H1 (cell line): ENCODE measurements around the gene IZUMO4. TPM values are rescaled to one million over a fixed set of nuclear protein-coding genes. Genes with fewer than 3 reads are reported as not detected.
A peak's percentile ranks its signal among the peaks of the same experiment; 100 is the strongest.

Experiments
- CTCF ChIP-seq, 3 experiments: IDR thresholded peaks; 1 replicate in 2 of 3; 2 replicates in 1 of 3; pipeline versions ENCODE4 v1.5.1 to v1.6.1; 2011; ENCODE audit warnings: low read length in 3 of 3, mild to moderate bottlenecking in 3 of 3, inconsistent platforms in 2 of 3, low read depth in 1 of 3, moderate library complexity in 1 of 3; ENCODE audit not compliant: insufficient read depth in 1 of 3; ENCODE audit errors: control extremely low read depth in 1 of 3
- GABPA ChIP-seq: IDR thresholded peaks from 2 replicates; pipeline ENCODE4 v1.6.1; 2011; ENCODE audit warnings: mild to moderate bottlenecking, low read length, moderate library complexity, borderline replicate concordance; ENCODE audit not compliant: insufficient read depth
- HDAC2 ChIP-seq, 2 experiments: fragments of 300-600 bp in 1 of 2; sonication (generic) in 1 of 2; IDR thresholded peaks; 2 replicates each; pipeline ENCODE4 v1.6.1; 2011 to 2012; ENCODE audit warnings: low read depth in 2 of 2, low read length in 2 of 2, mild to moderate bottlenecking in 2 of 2, moderate library complexity in 2 of 2, borderline replicate concordance in 1 of 2, inconsistent platforms in 1 of 2
- MAX ChIP-seq: IDR thresholded peaks from 2 replicates; pipeline ENCODE4 v1.6.1; 2012; ENCODE audit warnings: inconsistent platforms
- POLR2A ChIP-seq, 2 experiments: IDR thresholded peaks; 1 replicate in 1 of 2; 2 replicates in 1 of 2; pipeline ENCODE4 v1.6.1; 2011; ENCODE audit warnings: low read depth in 2 of 2, low read length in 2 of 2, mild to moderate bottlenecking in 2 of 2; ENCODE audit errors: control extremely low read depth in 1 of 2
- POU5F1 ChIP-seq: IDR thresholded peaks from 2 replicates; pipeline ENCODE4 v1.6.1; 2011; ENCODE audit warnings: low read depth, mild to moderate bottlenecking, low read length, moderate library complexity
- RFX5 ChIP-seq: IDR thresholded peaks from 2 replicates; pipeline ENCODE4 v1.6.1; 2011; ENCODE audit warnings: low read depth, low read length, improper control_type of control experiment, borderline replicate concordance
- SIX5 ChIP-seq: IDR thresholded peaks from 2 replicates; pipeline ENCODE4 v1.6.1; 2011; ENCODE audit warnings: mild to moderate bottlenecking, low read depth, low read length
- SP1 ChIP-seq: IDR thresholded peaks from 2 replicates; pipeline ENCODE4 v1.6.1; 2011; ENCODE audit warnings: low read depth, low read length
- TAF1 ChIP-seq: IDR thresholded peaks from 2 replicates; pipeline ENCODE4 v1.6.1; 2011; ENCODE audit warnings: mild to moderate bottlenecking, low read depth, low read length
- polyA plus RNA-seq, 7 experiments: library from polyadenylated mRNA; depleted of rRNA in 3 of 7; stranded (reverse) in 5 of 7; unstranded in 2 of 7; fragments of >200 nt in 5 of 7; fragments of 200-250 nt in 2 of 7; gene quantifications; 1 replicate in 5 of 7; 2 replicates in 1 of 7; 4 replicates in 1 of 7; pipeline versions ENCODE4 v1.2.1 to v1.2.3, GENCODE V29; 2011 to 2013; ENCODE audit warnings: missing spikeins in 2 of 7, mixed read lengths in 2 of 7
- total RNA-seq: library from RNA; stranded (reverse); fragmentation: NEBNext Ultra II Directional; extraction: Animal tissue kit (Norgen Biotek cat#: 25700); gene quantifications from 2 replicates; pipeline ENCODE4 v1.2.1, GENCODE V29; 2021

The IZUMO4 gene
- total and polyA plus RNA-seq, 2 of the 8 experiments (the other 6 are each of a cell fraction or from before 2014, with no cell fraction given) = 1.8 to 1.9 TPM

DNA sequence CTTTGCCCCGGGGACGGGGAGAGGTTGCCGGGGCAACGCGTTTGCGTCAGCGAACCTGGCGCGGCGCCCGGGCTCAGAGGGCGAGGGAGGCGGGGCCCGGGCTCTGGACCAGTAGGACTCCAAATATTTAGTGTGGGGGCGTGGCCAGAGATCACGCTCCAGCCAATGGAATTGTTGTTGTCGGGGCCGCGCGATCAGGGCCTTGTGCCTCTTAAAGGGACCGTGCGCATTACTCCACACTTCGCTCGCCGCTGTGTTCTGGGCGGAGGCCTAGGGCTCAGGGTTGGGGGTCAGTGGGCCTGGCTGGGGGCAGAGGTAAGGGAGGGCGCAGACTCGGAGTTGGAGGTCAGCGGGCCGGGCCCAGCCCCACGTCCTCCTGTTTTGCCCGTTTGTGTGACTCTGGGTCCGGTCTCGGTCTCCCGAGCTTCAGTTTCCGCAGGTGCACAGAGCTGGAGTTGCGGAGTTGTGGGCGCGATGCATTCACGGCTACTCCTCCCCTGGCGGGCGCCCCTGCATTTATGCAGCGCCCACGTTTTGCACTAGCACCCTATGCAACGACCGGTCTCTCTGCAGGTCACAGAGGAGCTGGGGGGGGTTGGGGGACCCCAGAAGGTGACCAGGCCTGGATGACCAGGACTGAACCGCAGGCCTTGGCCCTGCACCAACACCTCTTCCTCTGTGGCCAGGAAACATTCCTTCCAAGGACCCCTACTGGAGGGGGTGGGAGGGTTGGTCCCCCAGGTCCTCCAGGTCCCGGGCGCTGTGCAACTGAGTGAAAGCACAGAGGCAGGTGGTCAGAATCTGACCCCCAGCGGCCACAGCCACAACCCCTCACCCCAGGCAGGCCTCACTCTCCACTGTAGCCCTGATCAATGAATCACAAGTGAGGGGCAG is 35.0 kb upstream of the IZUMO4 start (continued):
- TF ChIP-seq CTCF (IDR thresholded peaks at IDR 0.05; ENCODE audit: control extremely low read depth in 1 of 3, insufficient read depth in 1 of 3, low read depth in 1 of 3, low read length in 3 of 3) (peak in 2 of 3 experiments; percentile 0 to 4; a peak in 2 of 4 replicates), POLR2A (IDR thresholded peaks at IDR 0.05; ENCODE audit: control extremely low read depth in 1 of 2, low read depth in 2 of 2, low read length in 2 of 2) (peak in 1 of 2 experiments; percentile 76; a peak in 2 of 3 replicates), GABPA (no peak), TAF1 (peak; percentile 73), SP1 (peak; percentile 76; the same call in 1 of the 2 replicates), POU5F1 (no peak), RFX5 (peak; percentile 75; the same call in 1 of the 2 replicates), SIX5 (no peak), HDAC2 (IDR thresholded peaks at IDR 0.05; ENCODE audit: borderline replicate concordance in 1 of 2, low read depth in 2 of 2, low read length in 2 of 2) (no peak; a peak in 1 of 4 replicates), MAX (peak; percentile 80)
